ENCODE measurements around the gene MUC4. TPM values are rescaled to one million over a fixed set of nuclear protein-coding genes. Genes with fewer than 3 reads are reported as not detected.

The MUC4 gene
- polyA plus RNA-seq, 4 donors: under 0.01 to 5.5 (median 2.1) TPM

DNA sequence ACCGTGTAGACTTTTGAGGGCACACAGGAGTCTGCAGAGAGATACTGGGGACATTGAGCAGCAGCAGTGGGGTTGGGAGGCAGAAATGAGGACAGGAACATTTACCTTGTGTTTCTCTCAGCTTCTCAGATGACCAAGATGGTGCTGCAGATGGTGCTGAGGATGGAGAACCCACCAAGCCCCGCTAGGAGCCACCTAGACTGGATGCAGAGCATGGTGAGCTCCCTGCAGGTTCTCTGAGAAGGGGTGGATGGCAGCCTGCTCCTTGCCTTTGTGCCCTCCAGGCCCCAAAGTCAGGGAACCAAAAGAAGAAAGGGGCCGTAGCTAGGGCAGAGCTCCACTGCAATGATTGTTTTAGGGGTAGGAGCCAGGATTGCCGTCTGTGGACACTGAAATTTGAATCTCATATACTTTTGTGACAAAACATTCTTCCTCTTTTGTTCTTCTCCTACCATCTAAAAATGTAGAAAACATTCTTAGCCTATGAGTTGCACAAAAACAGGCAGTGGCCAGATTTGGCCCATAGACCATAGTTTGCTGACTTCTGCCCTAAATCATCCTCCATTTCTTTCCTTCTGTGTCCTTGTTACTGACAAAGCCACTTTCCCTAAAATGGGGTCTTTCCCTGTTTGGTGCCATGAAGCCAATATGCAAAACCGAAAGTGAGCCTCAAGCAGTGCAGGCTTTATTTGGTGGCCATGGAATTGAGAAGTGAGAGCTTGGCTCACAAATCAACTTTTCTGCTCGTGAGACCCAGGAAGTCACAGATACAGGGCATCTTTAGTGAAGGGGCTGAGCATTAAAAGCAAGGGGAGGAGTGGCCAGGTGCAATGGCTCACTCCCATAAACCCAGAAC is 102.9 kb downstream of the MUC4 start:
- 80 to 96% (median 89%) methylated on average over 6 of the region's 6 CpGs for WGBS, 3 donors
- no peaks in the 10 kb centered on the region for H3K4me1 ChIP-seq (ENCODE audit: control insufficient read depth in 3 of 3, insufficient read depth in 2 of 3, low read depth in 1 of 3, low read length in 2 of 3)

DNA sequence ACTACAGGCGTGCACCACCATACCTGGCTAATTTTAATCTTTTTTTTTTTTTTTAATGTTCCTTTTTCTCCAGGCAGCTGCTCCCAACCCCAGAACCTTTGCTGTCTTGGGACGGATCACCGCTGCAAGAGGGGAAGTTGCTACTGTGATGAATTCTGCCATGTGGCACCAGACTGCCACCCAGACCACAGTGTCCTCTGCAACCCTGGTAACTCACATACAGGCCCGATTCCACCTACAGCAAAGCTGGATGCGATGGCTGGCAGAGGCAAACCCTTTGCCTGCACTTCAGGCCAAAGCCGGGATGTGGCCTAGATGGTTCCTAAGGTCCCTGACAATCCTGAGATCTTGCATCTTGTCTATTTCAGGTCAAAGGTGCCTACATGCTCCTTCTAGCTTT is 103.7 kb downstream of the MUC4 start:
- 79 to 93% (median 88%) methylated on average over 6 of the region's 6 CpGs for WGBS, 3 donors
- no peak for FAIRE-seq

More for the DNA sequence above, 102.9 kb downstream of the MUC4 start:
- Histone ChIP-seq H3K4me3 (ENCODE audit: low read depth in 1 of 3, low read length in 3 of 3) (no peak overlapping the region), H3K27me3 (ENCODE audit: control insufficient read depth in 3 of 3, insufficient read depth in 3 of 3, low read length in 3 of 3) (no peaks in the 10 kb centered on the region), H3K27ac (ENCODE audit: low read depth in 1 of 3, low read length in 2 of 3) (no peak overlapping the region), H3K9me3 (ENCODE audit: control insufficient read depth in 2 of 2, insufficient read depth in 1 of 2, low read depth in 1 of 2, low read length in 1 of 2) (no peaks in the 10 kb centered on the region), H3K36me3 (ENCODE audit: control insufficient read depth in 3 of 3, insufficient read depth in 2 of 3, low read depth in 1 of 3, low read length in 3 of 3) (peaks cover 0 to 54% (median 12%) of the 10 kb centered on the region in 3 donors)
- DNase-seq: peak in 1 of 2 donors; percentile 19
- FAIRE-seq: no peak

DNA sequence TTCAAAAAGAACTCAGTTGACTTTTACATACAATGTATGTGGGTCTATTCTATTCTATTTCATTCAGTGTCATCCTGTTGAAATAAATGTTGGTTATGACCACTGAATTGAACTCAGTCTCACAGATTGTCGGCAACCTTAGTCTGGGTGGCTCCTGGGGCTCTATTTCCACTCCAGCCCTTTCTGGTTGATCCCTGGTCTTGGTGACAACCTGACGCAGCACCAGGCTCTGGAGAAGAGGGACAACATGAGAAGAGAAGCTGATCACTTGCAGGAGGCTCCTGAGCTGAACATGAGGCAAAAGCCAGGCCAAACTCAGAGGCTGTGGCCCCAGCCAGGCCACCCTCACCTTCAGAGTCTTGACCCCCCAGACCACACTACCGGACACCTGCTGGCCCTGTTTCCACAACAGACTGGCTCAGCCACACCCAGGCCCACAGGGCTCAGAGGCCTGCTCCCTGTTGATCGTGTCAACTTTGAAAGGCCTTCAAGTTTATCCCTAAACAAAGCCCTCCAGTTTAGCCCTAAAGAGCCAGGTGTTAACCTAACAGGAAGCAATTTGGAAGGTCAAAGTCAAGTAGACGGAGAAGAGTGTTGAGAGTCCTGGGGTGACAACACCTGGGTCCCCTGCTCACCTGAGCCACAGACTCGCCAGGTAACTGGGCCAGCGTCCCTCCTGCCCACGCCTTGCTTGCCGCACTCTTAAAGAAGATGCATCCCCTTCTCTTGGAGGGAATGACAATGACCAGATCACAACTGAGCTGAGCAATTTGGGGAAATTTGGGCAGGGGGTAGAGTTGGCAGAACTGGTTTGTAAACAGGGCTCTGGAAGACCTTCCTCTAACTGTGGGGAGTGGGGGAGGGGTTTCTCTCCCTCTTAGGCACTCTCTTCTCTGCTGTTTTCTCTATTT is 106.4 kb downstream of the MUC4 start:
- no peak overlapping the region for H3K4me3 ChIP-seq (ENCODE audit: low read depth in 1 of 3, low read length in 3 of 3)
- FAIRE-seq: no peak
- H3K4me1 ChIP-seq (ENCODE audit: control insufficient read depth in 3 of 3, insufficient read depth in 2 of 3, low read depth in 1 of 3, low read length in 2 of 3): no peaks in the 10 kb centered on the region
- H3K27me3 ChIP-seq (ENCODE audit: control insufficient read depth in 3 of 3, insufficient read depth in 3 of 3, low read length in 3 of 3): no peaks in the 10 kb centered on the region
- WGBS, 3 donors: 45 to 65% (median 59%) methylated on average over 9 of the region's 9 CpGs
- H3K9me3 ChIP-seq (ENCODE audit: control insufficient read depth in 2 of 2, insufficient read depth in 1 of 2, low read depth in 1 of 2, low read length in 1 of 2): no peaks in the 10 kb centered on the region
- peak in 1 of 2 donors; percentile 59 for DNase-seq
- H3K36me3 ChIP-seq (ENCODE audit: control insufficient read depth in 3 of 3, insufficient read depth in 2 of 3, low read depth in 1 of 3, low read length in 3 of 3): peaks cover 0 to 38% (median 9%) of the 10 kb centered on the region in 3 donors
- no peak overlapping the region for H3K27ac ChIP-seq (ENCODE audit: low read depth in 1 of 3, low read length in 2 of 3)

More for the DNA sequence above, 103.7 kb downstream of the MUC4 start:
- no peak overlapping the region for H3K27ac ChIP-seq (ENCODE audit: low read depth in 1 of 3, low read length in 2 of 3)
- H3K9me3 ChIP-seq (ENCODE audit: control insufficient read depth in 2 of 2, insufficient read depth in 1 of 2, low read depth in 1 of 2, low read length in 1 of 2): no peaks in the 10 kb centered on the region
- H3K4me1 ChIP-seq (ENCODE audit: control insufficient read depth in 3 of 3, insufficient read depth in 2 of 3, low read depth in 1 of 3, low read length in 2 of 3): no peaks in the 10 kb centered on the region
- H3K4me3 ChIP-seq (ENCODE audit: low read depth in 1 of 3, low read length in 3 of 3): no peak overlapping the region
- H3K27me3 ChIP-seq (ENCODE audit: control insufficient read depth in 3 of 3, insufficient read depth in 3 of 3, low read length in 3 of 3): no peaks in the 10 kb centered on the region
- no peak for DNase-seq
- peaks cover 0 to 52% (median 12%) of the 10 kb centered on the region in 3 donors for H3K36me3 ChIP-seq (ENCODE audit: control insufficient read depth in 3 of 3, insufficient read depth in 2 of 3, low read depth in 1 of 3, low read length in 3 of 3)

DNA sequence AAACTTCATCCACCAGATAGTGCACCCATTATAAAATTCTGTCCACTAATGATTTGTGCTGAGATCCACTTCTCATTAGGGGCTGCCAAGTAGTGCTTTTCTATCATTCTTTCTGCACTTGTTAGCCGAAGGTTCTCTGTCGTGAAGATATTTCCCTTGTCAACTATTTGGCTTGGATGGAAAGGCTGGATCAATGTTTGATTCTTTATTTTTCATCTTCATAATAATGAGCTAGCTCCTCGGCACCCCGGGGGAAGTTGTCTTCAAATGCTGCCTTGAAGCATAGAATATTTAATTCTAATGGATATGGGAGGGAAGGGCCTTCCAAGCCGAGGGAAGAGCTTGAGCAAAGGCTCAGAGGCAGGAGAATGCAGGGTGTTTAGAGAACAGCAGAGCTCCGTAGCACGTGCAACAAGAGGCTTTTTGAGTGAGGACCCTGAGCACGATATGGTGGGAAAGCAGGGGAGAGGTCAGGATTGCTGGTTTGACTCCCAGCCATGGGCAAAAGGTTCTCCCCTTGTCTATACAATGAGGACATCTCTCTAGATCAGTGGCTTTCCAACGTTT is 107.2 kb downstream of the MUC4 start:
- 70 to 73% (median 72%) methylated on average over 9 of the region's 9 CpGs for WGBS, 3 donors
- no peak overlapping the region for H3K4me3 ChIP-seq (ENCODE audit: low read depth in 1 of 3, low read length in 3 of 3)
- no peaks in the 10 kb centered on the region for H3K27me3 ChIP-seq (ENCODE audit: control insufficient read depth in 3 of 3, insufficient read depth in 3 of 3, low read length in 3 of 3)
- H3K9me3 ChIP-seq (ENCODE audit: control insufficient read depth in 2 of 2, insufficient read depth in 1 of 2, low read depth in 1 of 2, low read length in 1 of 2): no peaks in the 10 kb centered on the region
- DNase-seq (no peak), FAIRE-seq (no peak)
- no peaks in the 10 kb centered on the region for H3K4me1 ChIP-seq (ENCODE audit: control insufficient read depth in 3 of 3, insufficient read depth in 2 of 3, low read depth in 1 of 3, low read length in 2 of 3)
- H3K27ac ChIP-seq (ENCODE audit: low read depth in 1 of 3, low read length in 2 of 3): no peak overlapping the region
- peaks cover 0 to 32% (median 5%) of the 10 kb centered on the region in 3 donors for H3K36me3 ChIP-seq (ENCODE audit: control insufficient read depth in 3 of 3, insufficient read depth in 2 of 3, low read depth in 1 of 3, low read length in 3 of 3)

DNA sequence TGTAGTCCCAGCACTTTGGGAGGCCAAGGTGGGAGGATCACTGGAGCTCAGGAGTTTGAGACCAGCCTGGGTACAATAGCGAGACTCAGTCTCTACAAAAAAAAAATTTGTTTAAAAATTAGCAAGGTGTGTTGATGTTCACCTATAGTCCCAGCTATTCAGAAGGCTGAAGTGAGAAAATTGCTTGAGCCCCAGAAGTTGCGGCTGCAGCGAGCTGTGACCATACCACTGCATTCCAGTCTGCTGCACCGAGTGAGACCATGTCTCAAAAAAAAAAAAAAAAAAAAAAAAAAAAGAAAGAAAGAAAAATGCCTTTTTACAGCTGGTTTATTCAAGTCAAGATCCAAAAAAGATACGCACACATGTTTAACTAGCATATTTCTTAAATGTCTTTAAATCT is 108.0 kb downstream of the MUC4 start:
- 86 to 92% (median 89%) methylated on average over 5 of the region's 5 CpGs for whole genome bisulfite sequencing, 3 donors
- H3K4me1 ChIP-seq (ENCODE audit: control insufficient read depth in 3 of 3, insufficient read depth in 2 of 3, low read depth in 1 of 3, low read length in 2 of 3): no peaks in the 10 kb centered on the region
- H3K27me3 ChIP-seq (ENCODE audit: control insufficient read depth in 3 of 3, insufficient read depth in 3 of 3, low read length in 3 of 3): no peaks in the 10 kb centered on the region
- H3K9me3 ChIP-seq (ENCODE audit: control insufficient read depth in 2 of 2, insufficient read depth in 1 of 2, low read depth in 1 of 2, low read length in 1 of 2): no peaks in the 10 kb centered on the region
- no peak overlapping the region for H3K27ac ChIP-seq (ENCODE audit: low read depth in 1 of 3, low read length in 2 of 3)
- no peak overlapping the region for H3K4me3 ChIP-seq (ENCODE audit: low read depth in 1 of 3, low read length in 3 of 3)
- DNase-seq (no peak), FAIRE-seq (no peak)
- peaks cover 0 to 27% (median 0%) of the 10 kb centered on the region in 3 donors for H3K36me3 ChIP-seq (ENCODE audit: control insufficient read depth in 3 of 3, insufficient read depth in 2 of 3, low read depth in 1 of 3, low read length in 3 of 3)

DNA sequence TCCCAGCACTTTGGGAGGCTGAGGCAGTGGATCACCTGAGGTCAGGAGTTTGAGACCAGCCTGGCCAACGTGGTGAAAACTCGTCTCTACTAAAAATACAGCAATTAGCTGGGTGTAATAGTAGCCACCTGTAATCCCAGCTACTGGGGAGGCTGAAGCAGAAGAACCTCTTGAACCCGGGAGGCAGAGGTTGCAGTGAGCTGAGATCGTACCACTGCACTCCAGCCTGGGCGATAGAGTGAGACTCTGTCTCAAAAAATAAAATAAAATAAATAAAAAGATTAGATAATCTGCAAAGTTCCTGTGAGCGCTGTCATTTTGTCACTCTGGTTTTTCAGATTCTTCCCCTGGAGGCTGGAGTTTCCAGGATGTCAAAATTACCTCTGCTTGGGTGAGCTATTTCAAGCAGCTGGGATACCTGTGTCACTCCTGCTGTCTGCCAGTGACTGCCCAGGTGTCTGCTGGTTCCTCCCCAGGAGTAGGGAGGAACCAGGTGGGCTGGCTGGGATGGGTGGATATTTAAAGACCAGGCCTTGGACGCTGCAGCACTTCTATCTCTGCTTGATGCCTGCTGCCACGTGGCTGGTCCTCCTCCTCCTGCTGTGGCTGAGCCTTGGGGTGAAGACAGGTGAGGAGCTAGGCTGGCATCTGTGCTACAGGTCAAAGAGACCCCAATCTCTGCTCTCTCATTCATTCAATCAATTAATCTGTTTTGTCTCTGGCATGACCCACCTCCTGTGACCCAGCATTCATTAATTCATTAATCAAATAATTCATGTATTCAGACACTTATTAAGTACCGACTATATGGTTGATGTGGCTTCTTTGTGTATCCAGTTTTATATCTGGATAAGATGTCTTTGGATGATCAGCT is 110.5 kb downstream of the MUC4 start:
- H3K36me3 ChIP-seq (ENCODE audit: control insufficient read depth in 3 of 3, insufficient read depth in 2 of 3, low read depth in 1 of 3, low read length in 3 of 3): peaks cover 0 to 30% (median 7%) of the 10 kb centered on the region in 3 donors
- no peak overlapping the region for H3K27ac ChIP-seq (ENCODE audit: low read depth in 1 of 3, low read length in 2 of 3)
- H3K9me3 ChIP-seq (ENCODE audit: control insufficient read depth in 2 of 2, insufficient read depth in 1 of 2, low read depth in 1 of 2, low read length in 1 of 2): no peaks in the 10 kb centered on the region
- H3K4me3 ChIP-seq (ENCODE audit: low read depth in 1 of 3, low read length in 3 of 3): no peak overlapping the region
- peak in 1 of 2 donors; percentile 30 for DNase-seq
- WGBS, 3 donors: 71 to 76% (median 76%) methylated on average over 9 of the region's 9 CpGs
- no peaks in the 10 kb centered on the region for H3K27me3 ChIP-seq (ENCODE audit: control insufficient read depth in 3 of 3, insufficient read depth in 3 of 3, low read length in 3 of 3)
- H3K4me1 ChIP-seq (ENCODE audit: control insufficient read depth in 3 of 3, insufficient read depth in 2 of 3, low read depth in 1 of 3, low read length in 2 of 3): no peaks in the 10 kb centered on the region
- FAIRE-seq: no peak

DNA sequence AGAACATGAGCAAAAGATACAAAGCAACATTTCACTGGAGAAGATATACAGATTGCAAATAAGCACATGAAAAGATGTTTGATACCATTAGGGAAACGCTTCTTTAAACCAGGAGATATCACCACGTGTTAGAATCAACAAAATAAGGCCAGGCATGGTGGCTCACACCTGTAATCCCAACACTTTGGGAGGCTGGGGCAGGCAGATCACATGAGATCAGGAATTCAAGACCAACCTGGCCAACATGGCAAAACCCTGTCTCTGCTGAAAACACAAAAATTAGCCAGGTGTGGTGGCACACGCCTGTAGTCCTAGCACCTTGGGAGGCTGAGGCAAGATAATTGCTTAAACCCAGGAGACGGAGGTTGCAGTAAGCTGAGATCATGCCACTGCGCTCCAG is 111.4 kb downstream of the MUC4 start:
- 85 to 92% (median 87%) methylated on average over 5 of the region's 5 CpGs for WGBS, 3 donors
- H3K4me1 ChIP-seq (ENCODE audit: control insufficient read depth in 3 of 3, insufficient read depth in 2 of 3, low read depth in 1 of 3, low read length in 2 of 3): no peaks in the 10 kb centered on the region

More for the DNA sequence above, 111.4 kb downstream of the MUC4 start:
- Histone ChIP-seq H3K4me3 (ENCODE audit: low read depth in 1 of 3, low read length in 3 of 3) (no peak overlapping the region), H3K27me3 (ENCODE audit: control insufficient read depth in 3 of 3, insufficient read depth in 3 of 3, low read length in 3 of 3) (no peaks in the 10 kb centered on the region), H3K27ac (ENCODE audit: low read depth in 1 of 3, low read length in 2 of 3) (no peak overlapping the region), H3K9me3 (ENCODE audit: control insufficient read depth in 2 of 2, insufficient read depth in 1 of 2, low read depth in 1 of 2, low read length in 1 of 2) (no peaks in the 10 kb centered on the region), H3K36me3 (ENCODE audit: control insufficient read depth in 3 of 3, insufficient read depth in 2 of 3, low read depth in 1 of 3, low read length in 3 of 3) (peaks cover 0 to 26% (median 7%) of the 10 kb centered on the region in 3 donors)
- FAIRE-seq (no peak), DNase-seq (peak in 1 of 2 donors; percentile 20)

All from small intestine (tissue), 7 donors.